Measurements from ENCODE around the gene GPR137. TPM values are rescaled to one million over a fixed set of nuclear protein-coding genes. Genes with fewer than 3 reads are reported as not detected.

Gene GPR137
- total and polyA plus RNA-seq, 10 of the 15 experiments (the other 5 are each of a cell fraction or from before 2014, with no cell fraction given) = 0.37 to 29.2 (median 13.8) TPM

DNA sequence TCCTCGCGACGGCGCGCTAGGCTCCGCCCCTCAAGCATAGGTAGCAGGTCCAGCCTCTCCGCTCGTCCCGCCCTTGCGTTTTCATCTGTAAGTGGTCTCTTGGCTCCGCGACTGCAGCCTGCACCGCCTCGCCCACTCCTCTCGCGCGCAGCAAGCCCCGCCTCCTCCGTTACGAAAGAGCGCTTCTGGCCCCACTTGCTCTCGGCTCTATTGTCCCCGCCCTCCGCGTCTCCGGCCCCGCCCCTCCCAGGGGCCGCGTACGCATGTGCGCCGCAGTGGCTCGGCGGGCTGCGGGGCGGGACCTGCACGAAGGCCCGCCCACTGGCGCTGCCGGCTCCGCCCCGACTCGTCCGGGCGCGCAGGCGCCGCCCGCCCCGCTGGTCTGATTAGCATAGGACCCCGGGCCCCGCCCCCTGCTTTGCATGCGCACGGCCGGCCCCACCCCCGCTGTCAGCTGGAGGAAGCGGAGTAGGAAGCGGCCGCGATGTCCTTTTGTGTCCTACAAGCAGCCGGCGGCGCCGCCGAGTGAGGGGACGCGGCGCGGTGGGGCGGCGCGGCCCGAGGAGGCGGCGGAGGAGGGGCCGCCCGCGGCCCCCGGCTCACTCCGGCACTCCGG lies 19.5 kb downstream of the GPR137 start, which contains the start of gene ESRRA (continued):
- TF ChIP-seq, protein P1, sequence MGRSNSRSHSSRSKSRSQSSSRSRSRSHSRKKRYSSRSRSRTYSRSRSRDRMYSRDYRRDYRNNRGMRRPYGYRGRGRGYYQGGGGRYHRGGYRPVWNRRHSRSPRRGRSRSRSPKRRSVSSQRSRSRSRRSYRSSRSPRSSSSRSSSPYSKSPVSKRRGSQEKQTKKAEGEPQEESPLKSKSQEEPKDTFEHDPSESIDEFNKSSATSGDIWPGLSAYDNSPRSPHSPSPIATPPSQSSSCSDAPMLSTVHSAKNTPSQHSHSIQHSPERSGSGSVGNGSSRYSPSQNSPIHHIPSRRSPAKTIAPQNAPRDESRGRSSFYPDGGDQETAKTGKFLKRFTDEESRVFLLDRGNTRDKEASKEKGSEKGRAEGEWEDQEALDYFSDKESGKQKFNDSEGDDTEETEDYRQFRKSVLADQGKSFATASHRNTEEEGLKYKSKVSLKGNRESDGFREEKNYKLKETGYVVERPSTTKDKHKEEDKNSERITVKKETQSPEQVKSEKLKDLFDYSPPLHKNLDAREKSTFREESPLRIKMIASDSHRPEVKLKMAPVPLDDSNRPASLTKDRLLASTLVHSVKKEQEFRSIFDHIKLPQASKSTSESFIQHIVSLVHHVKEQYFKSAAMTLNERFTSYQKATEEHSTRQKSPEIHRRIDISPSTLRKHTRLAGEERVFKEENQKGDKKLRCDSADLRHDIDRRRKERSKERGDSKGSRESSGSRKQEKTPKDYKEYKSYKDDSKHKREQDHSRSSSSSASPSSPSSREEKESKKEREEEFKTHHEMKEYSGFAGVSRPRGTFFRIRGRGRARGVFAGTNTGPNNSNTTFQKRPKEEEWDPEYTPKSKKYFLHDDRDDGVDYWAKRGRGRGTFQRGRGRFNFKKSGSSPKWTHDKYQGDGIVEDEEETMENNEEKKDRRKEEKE (IDR thresholded peaks at IDR 0.05) = no peak
- TF ChIP-seq, protein P2, sequence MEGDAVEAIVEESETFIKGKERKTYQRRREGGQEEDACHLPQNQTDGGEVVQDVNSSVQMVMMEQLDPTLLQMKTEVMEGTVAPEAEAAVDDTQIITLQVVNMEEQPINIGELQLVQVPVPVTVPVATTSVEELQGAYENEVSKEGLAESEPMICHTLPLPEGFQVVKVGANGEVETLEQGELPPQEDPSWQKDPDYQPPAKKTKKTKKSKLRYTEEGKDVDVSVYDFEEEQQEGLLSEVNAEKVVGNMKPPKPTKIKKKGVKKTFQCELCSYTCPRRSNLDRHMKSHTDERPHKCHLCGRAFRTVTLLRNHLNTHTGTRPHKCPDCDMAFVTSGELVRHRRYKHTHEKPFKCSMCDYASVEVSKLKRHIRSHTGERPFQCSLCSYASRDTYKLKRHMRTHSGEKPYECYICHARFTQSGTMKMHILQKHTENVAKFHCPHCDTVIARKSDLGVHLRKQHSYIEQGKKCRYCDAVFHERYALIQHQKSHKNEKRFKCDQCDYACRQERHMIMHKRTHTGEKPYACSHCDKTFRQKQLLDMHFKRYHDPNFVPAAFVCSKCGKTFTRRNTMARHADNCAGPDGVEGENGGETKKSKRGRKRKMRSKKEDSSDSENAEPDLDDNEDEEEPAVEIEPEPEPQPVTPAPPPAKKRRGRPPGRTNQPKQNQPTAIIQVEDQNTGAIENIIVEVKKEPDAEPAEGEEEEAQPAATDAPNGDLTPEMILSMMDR (IDR thresholded peaks at IDR 0.05 in 2 of 3, conservative IDR thresholded peaks at IDR 0.05 in 1 of 3; ENCODE audit: control insufficient read depth in 2 of 3, extremely low read depth in 1 of 3, insufficient read depth in 1 of 3, low read depth in 3 of 3, low read length in 3 of 3) = no peak
- TF ChIP-seq NRF1 (conservative IDR thresholded peaks at IDR 0.05; ENCODE audit: low read depth, low read length) (peak; percentile 92), MTA3 (IDR thresholded peaks at IDR 0.05; ENCODE audit: borderline replicate concordance, low read length) (no peak), NFIC (IDR thresholded peaks at IDR 0.05; ENCODE audit: low read depth, low read length) (no peak), CBFB (IDR thresholded peaks at IDR 0.05; ENCODE audit: low read depth) (no peak), TARDBP (IDR thresholded peaks at IDR 0.05; ENCODE audit: borderline replicate concordance) (no peak), POLR2A (IDR thresholded peaks at IDR 0.05; ENCODE audit: low read depth, low read length) (peak; percentile 74), CEBPB (IDR thresholded peaks at IDR 0.05; ENCODE audit: borderline replicate concordance in 1 of 2, low read depth in 2 of 2, low read length in 2 of 2) (no peak), SRF (IDR thresholded peaks at IDR 0.05; ENCODE audit: low read depth in 2 of 2, low read length in 2 of 2) (peak; percentile 74; a peak in 2 of 4 replicates)
- TF ChIP-seq, protein P3, sequence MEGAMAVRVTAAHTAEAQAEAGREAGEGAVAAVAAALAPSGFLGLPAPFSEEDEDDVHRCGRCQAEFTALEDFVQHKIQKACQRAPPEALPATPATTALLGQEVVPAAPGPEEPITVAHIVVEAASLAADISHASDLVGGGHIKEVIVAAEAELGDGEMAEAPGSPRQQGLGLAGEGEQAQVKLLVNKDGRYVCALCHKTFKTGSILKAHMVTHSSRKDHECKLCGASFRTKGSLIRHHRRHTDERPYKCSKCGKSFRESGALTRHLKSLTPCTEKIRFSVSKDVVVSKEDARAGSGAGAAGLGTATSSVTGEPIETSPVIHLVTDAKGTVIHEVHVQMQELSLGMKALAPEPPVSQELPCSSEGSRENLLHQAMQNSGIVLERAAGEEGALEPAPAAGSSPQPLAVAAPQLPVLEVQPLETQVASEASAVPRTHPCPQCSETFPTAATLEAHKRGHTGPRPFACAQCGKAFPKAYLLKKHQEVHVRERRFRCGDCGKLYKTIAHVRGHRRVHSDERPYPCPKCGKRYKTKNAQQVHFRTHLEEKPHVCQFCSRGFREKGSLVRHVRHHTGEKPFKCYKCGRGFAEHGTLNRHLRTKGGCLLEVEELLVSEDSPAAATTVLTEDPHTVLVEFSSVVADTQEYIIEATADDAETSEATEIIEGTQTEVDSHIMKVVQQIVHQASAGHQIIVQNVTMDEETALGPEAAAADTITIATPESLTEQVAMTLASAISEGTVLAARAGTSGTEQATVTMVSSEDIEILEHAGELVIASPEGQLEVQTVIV (IDR thresholded peaks at IDR 0.05; ENCODE audit: borderline replicate concordance, partially characterized antibody) = no peak
- TF ChIP-seq, protein P4, sequence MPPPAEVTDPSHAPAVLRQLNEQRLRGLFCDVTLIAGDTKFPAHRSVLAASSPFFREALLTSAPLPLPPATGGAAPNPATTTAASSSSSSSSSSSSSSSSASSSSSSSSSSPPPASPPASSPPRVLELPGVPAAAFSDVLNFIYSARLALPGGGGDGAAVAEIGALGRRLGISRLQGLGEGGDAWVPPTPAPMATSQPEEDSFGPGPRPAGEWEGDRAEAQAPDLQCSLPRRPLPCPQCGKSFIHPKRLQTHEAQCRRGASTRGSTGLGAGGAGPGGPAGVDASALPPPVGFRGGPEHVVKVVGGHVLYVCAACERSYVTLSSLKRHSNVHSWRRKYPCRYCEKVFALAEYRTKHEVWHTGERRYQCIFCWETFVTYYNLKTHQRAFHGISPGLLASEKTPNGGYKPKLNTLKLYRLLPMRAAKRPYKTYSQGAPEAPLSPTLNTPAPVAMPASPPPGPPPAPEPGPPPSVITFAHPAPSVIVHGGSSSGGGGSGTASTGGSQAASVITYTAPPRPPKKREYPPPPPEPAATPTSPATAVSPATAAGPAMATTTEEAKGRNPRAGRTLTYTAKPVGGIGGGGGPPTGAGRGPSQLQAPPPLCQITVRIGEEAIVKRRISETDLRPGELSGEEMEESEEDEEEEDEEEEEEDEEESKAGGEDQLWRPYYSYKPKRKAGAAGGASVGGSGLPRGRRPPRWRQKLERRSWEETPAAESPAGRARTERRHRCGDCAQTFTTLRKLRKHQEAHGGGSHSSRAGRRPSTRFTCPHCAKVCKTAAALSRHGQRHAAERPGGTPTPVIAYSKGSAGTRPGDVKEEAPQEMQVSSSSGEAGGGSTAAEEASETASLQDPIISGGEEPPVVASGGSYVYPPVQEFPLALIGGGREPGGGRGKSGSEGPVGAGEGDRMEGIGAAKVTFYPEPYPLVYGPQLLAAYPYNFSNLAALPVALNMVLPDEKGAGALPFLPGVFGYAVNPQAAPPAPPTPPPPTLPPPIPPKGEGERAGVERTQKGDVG (CRISPR knock-in tag; IDR thresholded peaks at IDR 0.05) = no peak
